ENCODE measurements around the gene NLN. TPM values are rescaled to one million over a fixed set of nuclear protein-coding genes. Genes with fewer than 3 reads are reported as not detected.
"Not testable (repeated sequence)": the region's sequence is repeated elsewhere in the genome, so short reads cannot be mapped to it uniquely, and the experiment has no call there.

Gene NLN
- polyA plus RNA-seq, 4 donors = 2.2 to 11.7 (median 7.6) TPM

DNA sequence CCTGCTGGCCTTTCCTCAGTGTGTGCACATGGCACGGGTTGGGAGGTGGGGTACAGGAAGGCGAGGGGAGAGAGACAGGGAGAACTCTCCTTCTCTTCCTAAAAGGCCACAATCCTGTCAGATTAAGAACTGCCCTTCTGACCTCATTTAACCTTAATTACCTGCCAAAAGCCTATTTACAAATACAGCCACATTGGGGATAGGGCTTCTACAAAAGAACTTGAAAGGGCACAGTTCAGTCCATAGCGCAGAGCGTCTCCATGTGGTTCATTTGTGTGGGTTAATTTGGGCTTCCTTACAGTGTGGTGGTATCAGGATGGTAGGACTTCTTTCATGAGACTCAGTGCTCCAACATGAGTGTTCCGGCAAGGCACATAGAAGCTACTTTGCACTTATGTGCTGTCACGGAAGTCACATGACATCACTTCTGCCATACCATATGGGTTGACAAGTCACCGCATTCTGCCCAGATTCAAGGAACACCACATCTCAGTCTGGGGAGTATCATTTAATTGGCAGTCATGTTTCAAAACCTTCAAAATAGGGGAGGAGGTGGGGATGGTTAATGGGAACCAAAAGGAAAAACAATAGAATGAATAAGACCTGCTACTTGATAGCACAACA lies 46.8 kb downstream of the NLN start:
- DNase-seq = no peak
- H3K27me3 ChIP-seq (ENCODE audit: control insufficient read depth in 3 of 3, insufficient read depth in 3 of 3, low read length in 3 of 3) = no peaks in the 10 kb centered on the region
- H3K36me3 ChIP-seq (ENCODE audit: control insufficient read depth in 3 of 3, insufficient read depth in 2 of 3, low read depth in 1 of 3, low read length in 3 of 3) = peaks cover 0 to 6% (median 0%) of the 10 kb centered on the region in 3 donors
- no peaks in the 10 kb centered on the region for H3K4me1 ChIP-seq (ENCODE audit: control insufficient read depth in 3 of 3, insufficient read depth in 2 of 3, low read depth in 1 of 3, low read length in 2 of 3)
- H3K27ac ChIP-seq (ENCODE audit: low read depth in 1 of 3, low read length in 2 of 3) = no peak overlapping the region
- WGBS, 3 donors = 92 to 98% (median 95%) methylated on average over 7 of the region's 7 CpGs
- no peak for FAIRE-seq
- H3K4me3 ChIP-seq (ENCODE audit: low read depth in 1 of 3, low read length in 3 of 3) = no peak overlapping the region
- peaks cover 0 to 11% of the 10 kb centered on the region in 2 donors for H3K9me3 ChIP-seq (ENCODE audit: control insufficient read depth in 2 of 2, insufficient read depth in 1 of 2, low read depth in 1 of 2, low read length in 1 of 2)

DNA sequence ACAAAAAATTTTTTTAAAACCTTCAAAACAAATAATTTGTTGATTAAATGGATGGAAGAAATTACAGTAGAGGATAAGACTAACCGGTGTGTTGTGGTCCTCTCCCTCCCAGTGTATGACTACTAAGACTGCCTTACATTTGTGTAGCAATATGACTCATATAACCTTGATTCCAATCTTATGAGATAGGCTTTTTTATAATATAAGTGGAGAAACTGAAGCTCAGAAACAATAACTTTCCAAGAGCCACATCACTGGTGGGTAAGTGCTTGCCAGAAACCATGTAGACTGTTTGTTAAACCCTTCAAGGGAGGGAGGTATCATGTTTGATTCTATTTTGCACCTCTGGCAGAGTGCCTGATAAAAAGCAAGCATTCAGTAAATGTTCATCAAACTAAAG lies 47.5 kb downstream of the NLN start:
- 0 to 90% (median 44%) methylated on average over 1 of the region's 1 CpG for WGBS, 3 donors
- Histone ChIP-seq H3K27ac (ENCODE audit: low read depth in 1 of 3, low read length in 2 of 3) (no peak overlapping the region), H3K27me3 (ENCODE audit: control insufficient read depth in 3 of 3, insufficient read depth in 3 of 3, low read length in 3 of 3) (no peaks in the 10 kb centered on the region), H3K4me3 (ENCODE audit: low read depth in 1 of 3, low read length in 3 of 3) (no peak overlapping the region), H3K4me1 (ENCODE audit: control insufficient read depth in 3 of 3, insufficient read depth in 2 of 3, low read depth in 1 of 3, low read length in 2 of 3) (no peaks in the 10 kb centered on the region), H3K36me3 (ENCODE audit: control insufficient read depth in 3 of 3, insufficient read depth in 2 of 3, low read depth in 1 of 3, low read length in 3 of 3) (peaks cover 0 to 6% (median 0%) of the 10 kb centered on the region in 3 donors), H3K9me3 (ENCODE audit: control insufficient read depth in 2 of 2, insufficient read depth in 1 of 2, low read depth in 1 of 2, low read length in 1 of 2) (peaks cover 0 to 11% of the 10 kb centered on the region in 2 donors)
- no peak for FAIRE-seq
- no peak for DNase-seq

DNA sequence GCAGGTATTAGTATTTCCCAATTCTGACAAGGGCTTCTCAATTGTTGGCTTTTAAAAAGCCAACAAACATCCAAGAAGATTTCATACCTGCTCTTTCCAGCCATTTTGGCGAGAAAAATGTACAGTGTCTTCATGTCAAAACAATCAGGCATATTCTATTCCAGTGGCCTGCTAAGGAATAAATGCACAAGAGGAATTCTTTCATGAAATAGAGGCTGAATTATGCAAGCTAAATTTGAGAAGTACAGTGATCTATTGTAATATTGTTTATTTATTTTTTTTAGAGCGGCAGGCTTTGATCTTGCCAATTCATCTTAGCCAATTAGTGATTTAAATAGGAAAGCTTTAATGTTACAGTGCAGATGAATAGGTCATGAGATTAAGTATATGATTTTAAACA lies 49.3 kb downstream of the NLN start:
- DNase-seq (no peak), FAIRE-seq (no peak)
- H3K9me3 ChIP-seq (ENCODE audit: control insufficient read depth in 2 of 2, insufficient read depth in 1 of 2, low read depth in 1 of 2, low read length in 1 of 2) = peaks cover 0 to 11% of the 10 kb centered on the region in 2 donors
- H3K36me3 ChIP-seq (ENCODE audit: control insufficient read depth in 3 of 3, insufficient read depth in 2 of 3, low read depth in 1 of 3, low read length in 3 of 3) = peaks cover 0 to 9% (median 0%) of the 10 kb centered on the region in 3 donors
- no peaks in the 10 kb centered on the region for H3K27me3 ChIP-seq (ENCODE audit: control insufficient read depth in 3 of 3, insufficient read depth in 3 of 3, low read length in 3 of 3)
- no peak overlapping the region for H3K4me3 ChIP-seq (ENCODE audit: low read depth in 1 of 3, low read length in 3 of 3)
- 97 to 99% (median 97%) methylated on average over 2 of the region's 2 CpGs for WGBS, 3 donors
- H3K27ac ChIP-seq (ENCODE audit: low read depth in 1 of 3, low read length in 2 of 3) = no peak overlapping the region
- H3K4me1 ChIP-seq (ENCODE audit: control insufficient read depth in 3 of 3, insufficient read depth in 2 of 3, low read depth in 1 of 3, low read length in 2 of 3) = peaks cover 0 to 3% (median 0%) of the 10 kb centered on the region in 3 donors

GRCh38 chr5:65772963-65773362 lies 51.0 kb downstream of the NLN start:
- H3K9me3 ChIP-seq (ENCODE audit: control insufficient read depth in 2 of 2, insufficient read depth in 1 of 2, low read depth in 1 of 2, low read length in 1 of 2); H3K27ac ChIP-seq (ENCODE audit: low read depth in 1 of 3, low read length in 2 of 3); H3K27me3 ChIP-seq (ENCODE audit: control insufficient read depth in 3 of 3, insufficient read depth in 3 of 3, low read length in 3 of 3); H3K36me3 ChIP-seq (ENCODE audit: control insufficient read depth in 3 of 3, insufficient read depth in 2 of 3, low read depth in 1 of 3, low read length in 3 of 3); H3K4me1 ChIP-seq (ENCODE audit: control insufficient read depth in 3 of 3, insufficient read depth in 2 of 3, low read depth in 1 of 3, low read length in 2 of 3); DNase-seq; H3K4me3 ChIP-seq (ENCODE audit: low read depth in 1 of 3, low read length in 3 of 3); FAIRE-seq: not testable (repeated sequence)
- 95 to 98% (median 97%) methylated on average over 2 of the region's 2 CpGs for WGBS, 3 donors

- peaks cover 0 to 3% (median 0%) of the 10 kb centered on the region in 3 donors for H3K36me3 ChIP-seq (ENCODE audit: control insufficient read depth in 3 of 3, insufficient read depth in 2 of 3, low read depth in 1 of 3, low read length in 3 of 3)
- DNase-seq (peak in 1 of 2 donors; percentile 48), FAIRE-seq (no peak)
- H3K9me3 ChIP-seq (ENCODE audit: control insufficient read depth in 2 of 2, insufficient read depth in 1 of 2, low read depth in 1 of 2, low read length in 1 of 2) = no peaks in the 10 kb centered on the region
- peaks cover 0 to 3% (median 0%) of the 10 kb centered on the region in 3 donors for H3K4me1 ChIP-seq (ENCODE audit: control insufficient read depth in 3 of 3, insufficient read depth in 2 of 3, low read depth in 1 of 3, low read length in 2 of 3)
- H3K27me3 ChIP-seq (ENCODE audit: control insufficient read depth in 3 of 3, insufficient read depth in 3 of 3, low read length in 3 of 3) = no peaks in the 10 kb centered on the region
- no peak overlapping the region for H3K4me3 ChIP-seq (ENCODE audit: low read depth in 1 of 3, low read length in 3 of 3)
- peak overlapping the region in 1 of 3 donors; percentile 69 for H3K27ac ChIP-seq (ENCODE audit: low read depth in 1 of 3, low read length in 2 of 3)
Measured at GRCh38 chr5:65774346-65774745, 52.3 kb downstream of the NLN start.

- WGBS, 3 donors = 93 to 100% (median 94%) methylated on average over 2 of the region's 2 CpGs
- Histone ChIP-seq H3K9me3 (ENCODE audit: control insufficient read depth in 2 of 2, insufficient read depth in 1 of 2, low read depth in 1 of 2, low read length in 1 of 2) (no peaks in the 10 kb centered on the region), H3K36me3 (ENCODE audit: control insufficient read depth in 3 of 3, insufficient read depth in 2 of 3, low read depth in 1 of 3, low read length in 3 of 3) (peaks cover 0 to 3% (median 0%) of the 10 kb centered on the region in 3 donors), H3K27me3 (ENCODE audit: control insufficient read depth in 3 of 3, insufficient read depth in 3 of 3, low read length in 3 of 3) (no peaks in the 10 kb centered on the region), H3K4me3 (ENCODE audit: low read depth in 1 of 3, low read length in 3 of 3) (no peak overlapping the region), H3K27ac (ENCODE audit: low read depth in 1 of 3, low read length in 2 of 3) (no peak overlapping the region), H3K4me1 (ENCODE audit: control insufficient read depth in 3 of 3, insufficient read depth in 2 of 3, low read depth in 1 of 3, low read length in 2 of 3) (peaks cover 0 to 3% (median 0%) of the 10 kb centered on the region in 3 donors)
- no peak for FAIRE-seq
- DNase-seq = no peak
Measured at GRCh38 chr5:65775476-65775875, 53.5 kb downstream of the NLN start.

- H3K9me3 ChIP-seq (ENCODE audit: control insufficient read depth in 2 of 2, insufficient read depth in 1 of 2, low read depth in 1 of 2, low read length in 1 of 2) = no peaks in the 10 kb centered on the region
- H3K36me3 ChIP-seq (ENCODE audit: control insufficient read depth in 3 of 3, insufficient read depth in 2 of 3, low read depth in 1 of 3, low read length in 3 of 3) = peaks cover 0 to 3% (median 0%) of the 10 kb centered on the region in 3 donors
- DNase-seq = no peak
- H3K4me1 ChIP-seq (ENCODE audit: control insufficient read depth in 3 of 3, insufficient read depth in 2 of 3, low read depth in 1 of 3, low read length in 2 of 3) = peaks cover 0 to 3% (median 0%) of the 10 kb centered on the region in 3 donors
- FAIRE-seq = no peak
- whole genome bisulfite sequencing, 3 donors = 86 to 92% (median 89%) methylated on average over 3 of the region's 3 CpGs
- no peak overlapping the region for H3K4me3 ChIP-seq (ENCODE audit: low read depth in 1 of 3, low read length in 3 of 3)
- no peaks in the 10 kb centered on the region for H3K27me3 ChIP-seq (ENCODE audit: control insufficient read depth in 3 of 3, insufficient read depth in 3 of 3, low read length in 3 of 3)
- H3K27ac ChIP-seq (ENCODE audit: low read depth in 1 of 3, low read length in 2 of 3) = no peak overlapping the region
Measured at GRCh38 chr5:65776441-65777141, 54.6 kb downstream of the NLN start.

DNA sequence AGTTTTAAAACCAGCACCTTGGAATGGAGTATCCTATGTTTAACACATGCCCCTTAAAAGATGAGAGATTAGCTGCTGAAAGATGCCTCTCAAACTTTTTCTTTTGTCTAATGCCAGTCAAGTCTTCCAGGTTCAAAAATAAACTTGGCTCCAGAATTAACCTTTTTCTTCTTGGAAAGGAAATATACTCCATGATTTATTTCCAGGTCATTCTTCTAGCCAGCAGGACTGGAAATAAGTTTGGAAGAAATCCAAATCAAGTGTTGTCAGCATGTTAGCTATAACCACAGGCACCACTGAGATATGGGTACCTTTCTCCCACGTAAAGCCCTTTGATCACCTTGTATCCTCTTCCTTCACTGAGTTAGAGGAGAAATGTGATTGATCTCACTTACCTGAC lies 56.1 kb downstream of the NLN start:
- DNase-seq (no peak), FAIRE-seq (no peak)
- Histone ChIP-seq H3K4me3 (ENCODE audit: low read depth in 1 of 3, low read length in 3 of 3) (no peak overlapping the region), H3K27me3 (ENCODE audit: control insufficient read depth in 3 of 3, insufficient read depth in 3 of 3, low read length in 3 of 3) (no peaks in the 10 kb centered on the region), H3K36me3 (ENCODE audit: control insufficient read depth in 3 of 3, insufficient read depth in 2 of 3, low read depth in 1 of 3, low read length in 3 of 3) (peaks cover 0 to 3% (median 0%) of the 10 kb centered on the region in 3 donors), H3K27ac (ENCODE audit: low read depth in 1 of 3, low read length in 2 of 3) (no peak overlapping the region), H3K9me3 (ENCODE audit: control insufficient read depth in 2 of 2, insufficient read depth in 1 of 2, low read depth in 1 of 2, low read length in 1 of 2) (no peaks in the 10 kb centered on the region), H3K4me1 (ENCODE audit: control insufficient read depth in 3 of 3, insufficient read depth in 2 of 3, low read depth in 1 of 3, low read length in 2 of 3) (peaks cover 0 to 3% (median 0%) of the 10 kb centered on the region in 3 donors)
- WGBS, 3 donors = 72 to 77% (median 73%) methylated on average over 1 of the region's 1 CpG

Measured in small intestine (tissue), 7 donors.